ENCODE results near the gene RFX2.
"Not testable (repeated sequence)": the region's sequence is repeated elsewhere in the genome, so short reads cannot be mapped to it uniquely, and the experiment has no call there.

Gene RFX2

DNA sequence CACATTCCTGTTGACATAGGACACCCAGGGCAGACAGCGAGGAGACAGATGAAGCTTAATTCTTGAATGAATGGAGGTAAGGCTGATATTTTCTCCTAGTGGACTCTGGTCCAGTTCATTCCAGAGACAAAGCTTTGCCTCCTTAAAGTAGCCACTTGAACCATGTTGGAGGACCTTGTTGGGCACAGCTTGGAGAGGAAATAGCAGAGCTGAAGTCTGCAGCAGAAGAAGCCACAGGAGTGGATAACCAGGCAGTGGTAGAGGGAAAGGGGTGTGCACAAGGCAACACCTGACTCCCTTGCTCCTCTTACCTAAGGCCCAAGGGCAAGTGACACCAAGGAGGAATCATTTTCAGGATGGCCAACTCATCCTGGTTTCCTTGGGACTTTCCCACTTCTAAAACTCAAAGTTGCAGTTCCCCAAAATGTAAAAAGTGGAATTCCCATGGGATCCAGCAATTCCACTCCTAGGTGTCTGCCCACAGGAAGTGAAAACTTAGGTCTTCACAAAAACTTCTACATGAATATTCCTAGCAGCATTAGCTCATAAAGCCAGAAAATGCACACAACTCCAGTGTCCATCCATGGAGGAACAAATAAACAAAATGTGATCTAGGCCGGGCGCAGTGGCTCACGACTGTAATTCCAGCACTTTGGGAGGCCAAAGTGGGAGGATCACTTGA lies 6.6 kb upstream of the RFX2 start:
- no peak for TF ChIP-seq CTCF (conservative IDR thresholded peaks at IDR 0.05; ENCODE audit: low read length)
- no peak overlapping the region for H3K4me3 ChIP-seq (ENCODE audit: low read length)
- no peak for DNase-seq (ENCODE audit: low read depth)

DNA sequence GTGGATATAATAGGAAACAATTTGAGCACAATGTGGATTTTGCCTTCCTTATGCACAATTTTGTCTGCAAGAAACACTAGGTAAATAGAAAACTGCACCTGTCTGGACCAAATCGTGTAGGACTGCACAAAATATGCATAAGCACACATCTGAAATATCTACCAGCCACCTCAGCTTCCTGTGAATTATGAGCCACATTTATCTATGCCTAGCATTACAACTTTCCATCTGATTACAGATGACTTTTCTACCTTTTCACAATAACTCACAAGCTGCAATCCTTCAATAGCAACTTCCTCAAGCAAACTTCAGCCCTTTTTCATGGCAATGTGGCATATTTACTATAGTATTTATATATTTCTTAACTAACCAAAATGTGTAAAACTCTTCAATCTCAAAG lies 5.7 kb upstream of the RFX2 start:
- no peak for TF ChIP-seq CTCF (conservative IDR thresholded peaks at IDR 0.05; ENCODE audit: low read length)
- DNase-seq (ENCODE audit: low read depth): no peak
- H3K4me3 ChIP-seq (ENCODE audit: low read length): no peak overlapping the region

DNA sequence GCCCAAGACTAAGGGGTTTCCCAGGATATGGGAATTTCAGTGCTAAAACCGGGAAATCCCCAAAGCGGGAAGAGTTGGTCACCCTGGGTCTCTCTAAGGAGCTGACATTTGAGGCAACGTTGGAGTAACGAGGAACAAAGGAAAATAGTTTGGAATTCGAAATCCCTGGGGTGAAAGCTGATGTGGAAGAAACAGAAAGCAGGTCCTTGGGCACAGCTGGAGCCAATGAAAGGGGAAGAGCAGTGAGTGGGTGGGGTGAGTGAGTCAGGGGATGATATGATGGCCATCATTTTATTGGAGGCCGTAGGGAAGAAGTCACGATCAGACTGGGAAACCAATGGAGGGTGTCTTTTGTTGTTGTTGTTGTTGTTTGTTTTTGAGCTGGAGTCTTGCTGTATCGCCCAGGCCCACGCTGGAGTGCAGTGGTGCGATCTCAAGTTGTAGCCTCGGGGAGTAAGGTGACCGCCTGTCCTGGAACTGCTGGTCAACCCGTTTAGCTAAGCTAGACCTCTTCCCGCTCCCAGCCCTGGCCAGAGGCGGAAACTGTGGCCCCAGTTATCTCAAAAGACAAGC lies 3.4 kb upstream of the RFX2 start:
- no peak for TF ChIP-seq CTCF (conservative IDR thresholded peaks at IDR 0.05; ENCODE audit: low read length)
- no peak for DNase-seq (ENCODE audit: low read depth)
- no peak overlapping the region for H3K4me3 ChIP-seq (ENCODE audit: low read length)

DNA sequence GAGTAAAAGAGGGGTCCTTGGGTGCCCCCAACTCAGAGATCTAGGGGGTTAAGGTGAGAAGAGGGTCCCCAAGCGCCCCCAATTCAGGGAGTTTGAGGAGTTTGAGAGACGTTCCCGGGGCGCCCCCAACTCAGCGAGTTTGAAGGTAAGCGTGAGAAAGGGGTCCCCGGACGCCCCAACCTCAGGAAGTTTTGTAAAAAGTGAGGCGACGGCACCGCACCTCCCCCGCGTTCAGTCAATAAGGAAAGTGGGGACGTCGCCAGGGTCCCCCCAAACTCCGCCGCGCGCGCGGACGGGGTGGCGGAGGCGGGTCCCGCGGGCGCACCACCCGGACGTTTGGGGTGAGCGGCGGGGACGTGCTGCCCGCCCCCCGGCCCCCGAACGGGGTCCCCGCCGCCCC lies 353 bp downstream of the RFX2 start:
- peak overlapping the region; percentile 85 for H3K4me3 ChIP-seq (ENCODE audit: low read length)
- TF ChIP-seq CTCF (conservative IDR thresholded peaks at IDR 0.05; ENCODE audit: low read length): no peak
- no peak for DNase-seq (ENCODE audit: low read depth)

DNA sequence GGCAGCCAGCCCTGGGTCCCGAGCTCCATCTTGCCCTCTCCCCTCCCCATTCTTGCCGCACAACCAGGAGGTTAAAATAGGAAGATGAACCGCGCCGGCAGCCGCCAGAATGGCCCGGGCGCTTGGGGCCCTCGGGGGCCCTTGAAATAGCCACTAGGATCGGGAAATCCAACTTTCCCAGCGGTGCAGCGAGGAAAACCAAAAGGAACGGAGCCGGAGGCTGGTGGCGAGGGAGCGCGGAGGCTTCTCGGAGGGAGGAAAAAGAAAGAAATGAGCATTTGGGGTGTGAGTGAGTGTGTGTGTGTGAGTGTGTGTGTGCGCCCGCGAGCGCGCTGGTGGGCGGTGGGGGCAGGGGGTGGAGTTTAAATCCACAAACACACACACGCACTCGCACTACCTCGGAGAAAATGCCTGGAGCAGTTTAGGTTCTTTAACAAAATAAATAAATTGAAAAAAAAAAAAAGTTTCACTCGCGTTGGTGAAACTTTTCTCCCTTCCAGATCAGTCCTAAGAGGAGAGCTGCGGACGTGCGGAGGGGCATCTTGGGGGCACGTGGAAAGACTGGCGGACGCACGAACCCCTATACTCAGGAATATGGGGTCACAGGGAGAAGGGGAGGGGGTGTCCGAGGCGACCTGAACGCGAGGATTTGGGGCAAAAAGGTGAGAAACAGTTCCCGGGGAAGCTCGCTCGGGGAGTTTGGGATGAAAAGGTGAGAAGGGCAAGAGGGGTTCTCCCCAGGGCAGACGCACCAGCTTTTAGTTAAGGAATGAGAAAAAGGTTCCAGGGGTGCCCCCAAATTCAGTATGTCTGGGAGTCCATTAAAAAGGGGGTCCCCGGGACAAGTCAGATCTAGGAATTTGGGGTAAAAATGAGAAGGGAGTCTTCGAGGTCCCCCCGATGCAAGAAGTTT lies 1.3 kb downstream of the RFX2 start:
- H3K4me3 ChIP-seq (ENCODE audit: low read length): peak overlapping the region; percentile 85
- TF ChIP-seq CTCF (conservative IDR thresholded peaks at IDR 0.05; ENCODE audit: low read length): no peak
- DNase-seq (ENCODE audit: low read depth): peak; percentile 88

DNA sequence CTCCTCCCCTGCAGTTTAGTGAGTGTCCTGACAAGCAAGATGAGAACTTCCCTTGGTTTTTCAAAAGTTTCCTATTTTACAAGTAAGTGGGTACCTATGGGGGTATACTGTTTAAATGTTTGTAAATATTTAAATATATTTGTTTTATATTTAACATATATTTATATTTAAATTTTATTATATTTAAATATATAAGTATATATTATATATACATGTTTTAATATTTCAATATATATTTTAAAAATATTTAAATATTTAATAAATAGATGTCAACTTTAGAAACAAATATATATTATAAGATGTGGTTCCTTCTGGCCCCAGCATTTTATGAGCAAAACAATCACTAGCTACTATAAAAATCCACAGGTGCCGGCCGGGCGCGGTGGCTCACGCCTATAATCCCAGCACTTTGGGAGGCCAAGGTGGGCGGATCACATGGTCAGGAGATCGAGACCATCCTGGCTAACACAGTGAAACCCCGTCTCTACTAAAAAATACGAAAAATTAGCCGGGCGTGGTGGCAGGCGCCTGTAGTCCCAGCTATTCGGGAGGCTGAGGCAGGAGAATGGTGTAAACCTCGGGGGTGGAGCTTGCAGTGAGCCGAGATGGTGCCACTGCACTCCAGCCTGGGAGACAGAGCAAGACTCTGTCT lies 3.5 kb downstream of the RFX2 start:
- not testable (repeated sequence) for DNase-seq (ENCODE audit: low read depth); H3K4me3 ChIP-seq (ENCODE audit: low read length)

- no peak overlapping the region for H3K4me3 ChIP-seq (ENCODE audit: low read length)
- no peak for TF ChIP-seq CTCF (conservative IDR thresholded peaks at IDR 0.05; ENCODE audit: low read length)
- DNase-seq (ENCODE audit: low read depth): no peak
These were observed 4.9 kb downstream of the RFX2 start for GRCh38 chr19:6105444-6105843.
